Tibial nerve (tissue), 3 donors: ENCODE results near the gene SDE2.

ENCODE experiments used
- POLR2A ChIP-seq, 2 donors: fragments of 450-650 bp; IDR thresholded peaks; one replicate each; pipeline ENCODE4 v1.6.1; 2017; ENCODE audit warnings: antibody characterized with exemption in 2 of 2, mild to moderate bottlenecking in 2 of 2, moderate library complexity in 2 of 2
- TF ChIP-seq, protein P1 (sequence below), 5 experiments: fragments of 200-600 bp in 3 of 5; fragments of 450-650 bp in 2 of 5; sonication (generic) in 3 of 5; IDR thresholded peaks; one replicate each; pipeline ENCODE4 v1.5.1; 2016 to 2019; ENCODE audit warnings: antibody characterized with exemption in 5 of 5, mild to moderate bottlenecking in 3 of 5, moderate library complexity in 2 of 5

DNA sequence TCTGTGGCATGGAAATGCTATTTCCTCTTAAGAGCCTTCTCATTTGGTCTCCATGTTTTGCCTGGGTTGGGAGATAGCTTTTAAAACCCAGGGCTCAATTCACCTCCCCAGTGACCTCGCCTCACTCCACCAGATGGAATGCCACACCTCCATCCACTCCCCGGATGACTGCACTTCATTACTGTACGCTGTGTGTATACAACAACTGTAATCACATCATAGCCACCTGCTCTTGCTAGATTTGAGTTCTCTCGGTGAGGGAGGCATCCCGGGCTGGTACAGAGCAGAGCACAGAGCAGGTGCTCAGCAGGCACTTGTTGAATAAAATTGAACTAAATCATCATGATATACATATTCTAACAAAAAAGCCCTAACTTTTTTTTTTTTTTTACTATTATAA, 26.0 kb downstream of the SDE2 start:
- no peak for TF ChIP-seq POLR2A (IDR thresholded peaks at IDR 0.05)
- TF ChIP-seq, protein P1, sequence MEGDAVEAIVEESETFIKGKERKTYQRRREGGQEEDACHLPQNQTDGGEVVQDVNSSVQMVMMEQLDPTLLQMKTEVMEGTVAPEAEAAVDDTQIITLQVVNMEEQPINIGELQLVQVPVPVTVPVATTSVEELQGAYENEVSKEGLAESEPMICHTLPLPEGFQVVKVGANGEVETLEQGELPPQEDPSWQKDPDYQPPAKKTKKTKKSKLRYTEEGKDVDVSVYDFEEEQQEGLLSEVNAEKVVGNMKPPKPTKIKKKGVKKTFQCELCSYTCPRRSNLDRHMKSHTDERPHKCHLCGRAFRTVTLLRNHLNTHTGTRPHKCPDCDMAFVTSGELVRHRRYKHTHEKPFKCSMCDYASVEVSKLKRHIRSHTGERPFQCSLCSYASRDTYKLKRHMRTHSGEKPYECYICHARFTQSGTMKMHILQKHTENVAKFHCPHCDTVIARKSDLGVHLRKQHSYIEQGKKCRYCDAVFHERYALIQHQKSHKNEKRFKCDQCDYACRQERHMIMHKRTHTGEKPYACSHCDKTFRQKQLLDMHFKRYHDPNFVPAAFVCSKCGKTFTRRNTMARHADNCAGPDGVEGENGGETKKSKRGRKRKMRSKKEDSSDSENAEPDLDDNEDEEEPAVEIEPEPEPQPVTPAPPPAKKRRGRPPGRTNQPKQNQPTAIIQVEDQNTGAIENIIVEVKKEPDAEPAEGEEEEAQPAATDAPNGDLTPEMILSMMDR (IDR thresholded peaks at IDR 0.05): no peak
